Retinal pigment epithelial cell (primary cell): Measurements from ENCODE around the gene TTI1.
"Not testable (repeated sequence)": the region's sequence is repeated elsewhere in the genome, so short reads cannot be mapped to it uniquely, and the experiment has no call there.

Experiments
- DNase-seq: peaks from one replicate; pipeline ENCODE4 v3.0.0-alpha.2; 2010; ENCODE audit warnings: low read depth
- H3K4me3 ChIP-seq: 2 replicates; pipeline ENCODE4 v1.5.1; 2011; ENCODE audit warnings: mild to moderate bottlenecking, low read length, control low read depth, moderate library complexity
- TF ChIP-seq, protein P1 (sequence below): conservative IDR thresholded peaks from 2 replicates; pipeline ENCODE4 v1.5.1; 2011; ENCODE audit warnings: low read depth, low read length, control low read depth, inconsistent platforms

The TTI1 gene

DNA sequence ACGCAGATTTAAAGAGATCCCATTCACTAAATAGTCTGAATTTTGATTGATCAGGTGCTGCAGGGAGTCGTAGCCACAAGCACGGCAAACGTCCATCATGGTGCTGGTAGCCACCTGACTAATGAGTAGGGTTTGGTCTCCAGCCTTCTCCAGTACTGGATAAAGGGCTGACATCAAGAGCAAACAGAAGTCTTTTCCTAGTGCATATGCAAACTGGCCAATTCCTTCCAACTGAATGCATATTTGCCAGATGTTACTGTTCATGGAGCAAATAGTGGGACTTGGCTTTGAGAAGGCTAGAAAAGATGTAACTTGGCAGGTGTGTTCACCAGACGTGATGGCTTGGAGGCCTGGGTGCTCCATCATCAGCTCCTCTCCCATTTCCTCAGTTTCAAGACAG lies 21.6 kb downstream of the TTI1 start:
- H3K4me3 ChIP-seq = no peak overlapping the region
- TF ChIP-seq, protein P1, sequence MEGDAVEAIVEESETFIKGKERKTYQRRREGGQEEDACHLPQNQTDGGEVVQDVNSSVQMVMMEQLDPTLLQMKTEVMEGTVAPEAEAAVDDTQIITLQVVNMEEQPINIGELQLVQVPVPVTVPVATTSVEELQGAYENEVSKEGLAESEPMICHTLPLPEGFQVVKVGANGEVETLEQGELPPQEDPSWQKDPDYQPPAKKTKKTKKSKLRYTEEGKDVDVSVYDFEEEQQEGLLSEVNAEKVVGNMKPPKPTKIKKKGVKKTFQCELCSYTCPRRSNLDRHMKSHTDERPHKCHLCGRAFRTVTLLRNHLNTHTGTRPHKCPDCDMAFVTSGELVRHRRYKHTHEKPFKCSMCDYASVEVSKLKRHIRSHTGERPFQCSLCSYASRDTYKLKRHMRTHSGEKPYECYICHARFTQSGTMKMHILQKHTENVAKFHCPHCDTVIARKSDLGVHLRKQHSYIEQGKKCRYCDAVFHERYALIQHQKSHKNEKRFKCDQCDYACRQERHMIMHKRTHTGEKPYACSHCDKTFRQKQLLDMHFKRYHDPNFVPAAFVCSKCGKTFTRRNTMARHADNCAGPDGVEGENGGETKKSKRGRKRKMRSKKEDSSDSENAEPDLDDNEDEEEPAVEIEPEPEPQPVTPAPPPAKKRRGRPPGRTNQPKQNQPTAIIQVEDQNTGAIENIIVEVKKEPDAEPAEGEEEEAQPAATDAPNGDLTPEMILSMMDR = no peak
- DNase-seq = no peak

DNA sequence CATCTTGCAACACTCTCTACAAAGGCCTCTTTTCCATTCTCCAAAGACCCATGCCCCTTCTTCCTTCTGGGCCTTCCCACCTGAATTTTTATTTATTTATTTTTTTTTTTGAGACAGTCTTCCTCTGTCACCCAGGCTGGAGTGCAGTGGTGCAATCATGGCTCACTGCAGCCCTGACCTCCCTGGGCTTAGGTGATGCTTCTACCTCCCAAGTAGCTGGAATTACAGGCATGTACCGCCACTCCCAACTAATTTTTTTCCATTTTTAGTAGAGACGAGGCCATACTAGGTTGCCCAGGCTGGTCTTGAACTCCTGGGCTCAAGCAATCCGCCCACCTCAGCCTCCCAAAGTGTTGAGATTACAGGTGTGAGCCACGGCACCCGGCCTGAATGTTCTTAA lies 23.8 kb downstream of the TTI1 start:
- DNase-seq = not testable (repeated sequence)

DNA sequence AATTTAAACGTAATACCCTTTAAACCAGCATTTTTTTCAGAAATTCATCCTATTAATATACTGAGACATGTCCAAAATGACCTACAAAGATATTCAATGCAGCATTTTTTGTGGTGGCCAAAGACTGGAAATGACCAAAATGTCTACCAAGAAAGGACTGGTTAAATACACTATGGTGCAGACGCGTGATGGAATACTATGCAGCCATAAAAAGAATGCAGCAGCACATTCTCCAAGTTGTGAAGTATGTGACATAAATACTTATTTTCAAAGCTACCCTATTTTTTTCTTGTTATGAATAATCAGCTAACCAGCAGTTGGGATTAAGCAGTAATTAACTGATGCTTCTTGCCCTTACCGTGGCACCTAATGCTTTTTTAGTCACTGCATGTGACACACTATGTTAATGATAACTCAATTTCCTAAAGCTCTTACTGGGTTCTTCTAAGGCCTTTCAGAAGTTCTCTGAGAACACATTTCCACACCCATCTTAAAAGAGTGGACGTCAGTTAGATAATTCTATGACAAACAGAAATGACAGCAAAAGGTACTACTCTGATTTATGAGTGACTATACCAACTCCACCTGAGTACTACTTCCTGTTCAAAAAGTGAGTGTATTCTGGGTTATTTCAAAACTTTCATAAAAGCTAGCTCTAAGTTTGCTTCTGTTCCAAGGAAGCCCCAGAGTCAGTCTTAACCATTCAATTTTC lies 24.9 kb downstream of the TTI1 start:
- DNase-seq = no peak
- TF ChIP-seq, protein P1 = no peak
- no peak overlapping the region for H3K4me3 ChIP-seq

More for the DNA sequence above, 23.8 kb downstream of the TTI1 start:
- H3K4me3 ChIP-seq = not testable (repeated sequence)

DNA sequence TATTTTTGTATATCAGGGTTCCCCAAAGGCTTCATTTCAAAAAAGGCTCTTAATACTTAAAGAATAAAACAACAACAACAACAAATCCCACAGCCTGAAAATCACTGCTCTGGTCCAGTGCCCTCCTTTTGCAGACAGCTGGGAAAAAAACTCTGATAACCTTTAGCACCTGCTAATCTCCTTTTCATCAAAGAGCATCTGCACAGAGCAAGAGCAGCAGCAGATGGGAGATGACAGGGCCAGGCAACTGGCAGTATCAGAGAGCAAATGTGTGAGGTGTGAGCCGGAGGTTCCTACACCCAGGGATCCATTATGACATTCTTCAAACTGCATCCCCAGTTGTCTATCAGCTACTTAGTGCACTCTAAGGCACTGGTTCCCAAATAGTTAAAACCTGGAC lies 25.7 kb downstream of the TTI1 start:
- TF ChIP-seq, protein P1 = no peak
- H3K4me3 ChIP-seq = no peak overlapping the region
- no peak for DNase-seq

DNA sequence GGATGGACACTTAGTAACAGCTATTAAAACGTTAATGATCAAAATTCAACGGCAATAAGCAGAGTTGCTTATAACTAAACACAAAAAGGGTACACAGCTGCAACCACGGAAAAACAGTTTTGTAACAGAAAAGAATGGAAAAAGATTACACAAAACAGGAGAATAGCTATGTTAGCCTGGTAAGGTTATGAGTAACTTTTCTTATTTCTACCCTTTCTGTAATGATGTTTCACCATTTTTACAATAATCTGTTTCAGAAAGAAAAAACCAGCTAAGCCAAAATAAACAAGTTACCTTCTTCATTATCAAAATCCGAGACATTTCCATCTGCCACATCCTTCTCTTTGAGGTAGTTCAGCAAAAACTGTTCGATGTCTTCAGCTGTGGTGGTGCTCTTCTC lies 27.4 kb downstream of the TTI1 start:
- TF ChIP-seq, protein P1 = no peak
- H3K4me3 ChIP-seq = no peak overlapping the region

DNA sequence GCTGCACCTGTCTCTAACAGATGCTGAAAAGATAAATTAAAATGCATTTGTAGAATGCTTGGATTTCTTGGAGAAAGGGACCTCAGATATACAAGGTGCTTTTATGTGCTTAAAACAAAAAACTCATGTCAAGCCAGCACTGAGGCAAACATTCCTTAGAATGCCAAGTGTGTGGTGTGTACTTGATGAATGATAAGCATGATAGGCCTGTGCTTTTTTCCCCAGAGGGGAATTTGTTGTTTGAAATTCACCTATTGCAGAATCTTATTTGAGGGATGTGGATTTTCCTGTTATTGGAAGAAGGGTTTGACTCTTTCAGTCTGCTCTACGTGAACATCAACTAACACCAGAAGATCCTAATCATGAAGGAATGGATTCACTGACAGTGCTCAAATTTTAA lies 28.8 kb downstream of the TTI1 start:
- TF ChIP-seq, protein P1 = no peak
- H3K4me3 ChIP-seq = no peak overlapping the region
- no peak for DNase-seq

More for the DNA sequence above, 27.4 kb downstream of the TTI1 start:
- DNase-seq = no peak

DNA sequence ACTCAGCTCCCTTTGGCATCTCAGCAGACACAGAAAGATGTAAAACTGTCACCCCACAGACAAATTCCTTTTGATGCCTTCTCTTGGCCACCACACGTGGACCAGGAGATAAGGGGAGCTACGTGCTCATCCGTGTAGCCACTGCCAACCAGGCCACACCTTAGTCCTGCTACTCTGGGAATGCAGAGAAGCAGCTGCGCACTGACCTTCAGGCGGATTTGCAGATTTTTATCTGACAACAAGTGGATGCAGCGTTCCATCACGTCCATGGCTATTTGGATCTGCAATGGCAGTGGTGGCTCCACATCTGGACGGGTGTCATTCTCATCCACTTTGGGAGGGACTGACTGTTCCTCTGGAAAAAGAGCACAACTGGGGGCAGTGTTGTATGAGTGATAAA lies 30.8 kb downstream of the TTI1 start:
- no peak for DNase-seq
- no peak overlapping the region for H3K4me3 ChIP-seq
- TF ChIP-seq, protein P1 = no peak
